Hepatocyte (in vitro differentiated cells): Measurements from ENCODE around the gene DENND6A. TPM values are rescaled to one million over a fixed set of nuclear protein-coding genes. Genes with fewer than 3 reads are reported as not detected.
"Not testable (repeated sequence)": the region's sequence is repeated elsewhere in the genome, so short reads cannot be mapped to it uniquely, and the experiment has no call there.

Experiments used
- DNase-seq: peaks from one replicate; pipeline ENCODE4 v3.0.0-alpha.2; 2016; ENCODE audit warnings: low spot score
- H2AFZ ChIP-seq: fragments of 200-600 bp; sonication (generic); 2 replicates; pipeline ENCODE4 v1.6.0; 2016; ENCODE audit warnings: antibody characterized with exemption, mild to moderate bottlenecking
- H3K27ac ChIP-seq: fragments of 200-600 bp; sonication (generic); 2 replicates; pipeline ENCODE4 v1.5.1; 2016; ENCODE audit warnings: mild to moderate bottlenecking
- H3K27me3 ChIP-seq: fragments of 200-600 bp; sonication (generic); 2 replicates; pipeline ENCODE4 v1.6.1; 2016
- H3K36me3 ChIP-seq: fragments of 200-600 bp; sonication (generic); replicated peaks from 2 replicates; pipeline ENCODE4 v1.5.1; 2016; ENCODE audit warnings: low read depth; ENCODE audit not compliant: insufficient read depth
- H3K4me1 ChIP-seq: fragments of 200-600 bp; sonication (generic); 2 replicates; pipeline ENCODE4 v1.5.1; 2016; ENCODE audit warnings: mild to moderate bottlenecking, moderate library complexity; ENCODE audit not compliant: insufficient read depth
- H3K4me2 ChIP-seq: fragments of 200-600 bp; sonication (generic); 2 replicates; pipeline ENCODE4 v1.6.0; 2016
- H3K4me3 ChIP-seq: fragments of 200-600 bp; sonication (generic); 2 replicates; pipeline ENCODE4 v1.5.1; 2016; ENCODE audit warnings: mild to moderate bottlenecking
- H3K79me2 ChIP-seq: fragments of 200-600 bp; sonication (generic); 2 replicates; pipeline ENCODE4 v1.6.0; 2017; ENCODE audit warnings: mild to moderate bottlenecking
- H3K9me2 ChIP-seq: fragments of 200-600 bp; sonication (generic); replicated peaks from 2 replicates; pipeline ENCODE4 v1.6.0; 2017; ENCODE audit warnings: mild to moderate bottlenecking; ENCODE audit not compliant: insufficient read depth
- H3K9me3 ChIP-seq: fragments of 200-600 bp; sonication (generic); 2 replicates; pipeline ENCODE4 v1.5.1; 2016; ENCODE audit warnings: low read depth, mild to moderate bottlenecking
- H4K20me1 ChIP-seq: fragments of 200-600 bp; sonication (generic); 2 replicates; pipeline ENCODE4 v1.6.0; 2016; ENCODE audit warnings: mild to moderate bottlenecking; ENCODE audit not compliant: insufficient read depth, poor library complexity, severe bottlenecking
- EZH2 ChIP-seq: fragments of 200-600 bp; sonication (generic); IDR thresholded peaks from 2 replicates; pipeline ENCODE4 v1.6.1; 2016; ENCODE audit warnings: antibody characterized with exemption, mild to moderate bottlenecking, borderline replicate concordance
- EZH2phosphoT487 ChIP-seq: fragments of 200-600 bp; sonication (generic); IDR thresholded peaks from one replicate; pipeline ENCODE4 v1.6.1; 2018; ENCODE audit warnings: antibody characterized with exemption, mild to moderate bottlenecking, low read depth, moderate library complexity; ENCODE audit not compliant: unreplicated experiment, severe bottlenecking
- WGBS: methylation state at CpG from one replicate; pipeline ENCODE4 v1.1.6; 2016; ENCODE audit warnings: low lambda C conversion rate; ENCODE audit errors: missing lambda C conversion rate; 5-methylcytosine and 5-hydroxymethylcytosine counted together
- polyA plus RNA-seq: library from polyadenylated mRNA; unstranded; fragments of >200 nt; fragmentation: Nextera tagmentation; extraction: Ambion mirVana; gene quantifications from 2 replicates; pipeline ENCODE4 v1.2.1, GENCODE V29; 2016
- total RNA-seq: library from RNA; depleted of rRNA; stranded (reverse); fragments of >200 nt; gene quantifications from 2 replicates; pipeline ENCODE4 v1.2.3, GENCODE V29; 2014
- TF ChIP-seq, protein P1 (sequence below): fragments of 200-600 bp; sonication (generic); IDR thresholded peaks from 2 replicates; pipeline ENCODE4 v1.5.1; 2016; ENCODE audit warnings: antibody characterized with exemption, mild to moderate bottlenecking; ENCODE audit not compliant: poor library complexity

DENND6A gene
- total and polyA plus RNA-seq, 2 experiments from 2014 or later = 6.3 to 19.3 TPM

DNA sequence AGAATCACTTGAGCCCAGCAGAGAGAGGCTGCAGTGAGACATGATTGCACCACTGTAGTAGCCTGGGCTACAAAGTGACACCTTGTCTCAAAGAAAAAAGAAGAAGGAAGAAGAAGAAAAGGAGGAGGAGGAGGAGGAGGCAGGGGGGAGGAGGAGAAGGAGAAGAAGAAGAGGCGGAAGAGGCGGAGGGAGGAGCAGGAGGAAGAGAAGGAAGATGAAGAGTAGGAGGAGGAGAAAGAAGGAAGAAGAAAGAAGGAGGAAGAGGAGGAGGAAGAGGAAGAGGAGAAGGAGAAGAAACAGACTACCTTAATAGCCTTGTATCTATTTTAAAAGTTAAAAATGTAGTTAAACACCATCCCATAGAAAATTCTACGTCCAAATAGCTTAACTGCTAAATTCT is 76.6 kb downstream of the DENND6A start:
- Histone ChIP-seq H3K4me3 (no peak overlapping the region), H2AFZ (no peak overlapping the region), H3K4me1 (no peaks in the 10 kb centered on the region), H4K20me1 (no peaks in the 10 kb centered on the region), H3K36me3 (no peaks in the 10 kb centered on the region), H3K27me3 (no peaks in the 10 kb centered on the region), H3K79me2 (no peaks in the 10 kb centered on the region), H3K9me3 (no peaks in the 10 kb centered on the region), H3K27ac (no peak overlapping the region), H3K9me2 (no peaks in the 10 kb centered on the region), H3K4me2 (no peak overlapping the region)
- no peak for TF ChIP-seq EZH2phosphoT487
- TF ChIP-seq, protein P1, sequence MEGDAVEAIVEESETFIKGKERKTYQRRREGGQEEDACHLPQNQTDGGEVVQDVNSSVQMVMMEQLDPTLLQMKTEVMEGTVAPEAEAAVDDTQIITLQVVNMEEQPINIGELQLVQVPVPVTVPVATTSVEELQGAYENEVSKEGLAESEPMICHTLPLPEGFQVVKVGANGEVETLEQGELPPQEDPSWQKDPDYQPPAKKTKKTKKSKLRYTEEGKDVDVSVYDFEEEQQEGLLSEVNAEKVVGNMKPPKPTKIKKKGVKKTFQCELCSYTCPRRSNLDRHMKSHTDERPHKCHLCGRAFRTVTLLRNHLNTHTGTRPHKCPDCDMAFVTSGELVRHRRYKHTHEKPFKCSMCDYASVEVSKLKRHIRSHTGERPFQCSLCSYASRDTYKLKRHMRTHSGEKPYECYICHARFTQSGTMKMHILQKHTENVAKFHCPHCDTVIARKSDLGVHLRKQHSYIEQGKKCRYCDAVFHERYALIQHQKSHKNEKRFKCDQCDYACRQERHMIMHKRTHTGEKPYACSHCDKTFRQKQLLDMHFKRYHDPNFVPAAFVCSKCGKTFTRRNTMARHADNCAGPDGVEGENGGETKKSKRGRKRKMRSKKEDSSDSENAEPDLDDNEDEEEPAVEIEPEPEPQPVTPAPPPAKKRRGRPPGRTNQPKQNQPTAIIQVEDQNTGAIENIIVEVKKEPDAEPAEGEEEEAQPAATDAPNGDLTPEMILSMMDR = no peak
- no peak for DNase-seq
- WGBS = 67% methylated on average over 2 of the region's 3 CpGs

DNA sequence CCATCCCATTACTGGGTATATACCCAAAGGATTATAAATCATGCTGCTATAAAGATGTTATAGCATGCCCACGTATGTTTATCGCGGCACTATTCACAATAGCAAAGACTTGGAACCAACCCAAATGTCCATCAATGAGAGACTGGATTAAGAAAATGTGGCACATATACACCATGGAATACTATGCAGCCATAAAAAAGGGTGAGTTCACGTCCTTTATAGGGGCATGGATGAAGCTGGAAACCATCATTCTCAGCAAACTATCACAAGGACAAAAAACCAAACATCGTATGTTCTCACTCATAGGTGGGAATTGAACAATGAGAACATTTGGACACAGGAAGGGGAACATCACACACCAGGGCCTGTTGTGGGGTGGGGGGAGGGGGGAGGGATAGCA is 81.0 kb downstream of the DENND6A start:
- DNase-seq, H2AFZ ChIP-seq, H3K27ac ChIP-seq, H3K79me2 ChIP-seq, H3K4me3 ChIP-seq, H3K4me2 ChIP-seq, H3K36me3 ChIP-seq, H3K9me3 ChIP-seq, H4K20me1 ChIP-seq, H3K27me3 ChIP-seq, H3K4me1 ChIP-seq, H3K9me2 ChIP-seq: not testable (repeated sequence)
- WGBS = 97% methylated on average over 5 of the region's 5 CpGs

DNA sequence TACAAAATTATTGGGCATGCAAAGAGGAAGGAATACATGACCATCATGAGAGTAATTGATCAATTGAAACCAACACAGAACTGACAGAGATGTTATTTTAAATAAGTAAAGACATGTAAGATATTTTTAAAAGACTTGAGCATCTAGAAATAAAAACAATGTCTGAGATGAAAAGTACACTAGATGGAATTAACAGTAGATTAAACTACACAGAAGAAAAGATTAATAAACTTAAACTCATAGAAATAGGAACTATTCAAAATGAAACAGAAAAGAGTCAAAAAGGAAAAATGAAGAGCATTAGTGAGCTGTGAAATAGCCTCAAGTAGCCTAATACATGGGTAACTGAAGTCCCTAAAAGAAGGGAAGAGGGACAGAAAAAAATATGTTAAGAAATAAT is 87.2 kb downstream of the DENND6A start:
- no peaks in the 10 kb centered on the region for H3K27me3 ChIP-seq
- H4K20me1 ChIP-seq = no peaks in the 10 kb centered on the region
- H3K79me2 ChIP-seq = no peaks in the 10 kb centered on the region
- no peaks in the 10 kb centered on the region for H3K4me1 ChIP-seq
- no peak overlapping the region for H3K4me3 ChIP-seq
- DNase-seq = no peak
- H3K36me3 ChIP-seq = no peaks in the 10 kb centered on the region
- no peaks in the 10 kb centered on the region for H3K9me2 ChIP-seq
- no peak overlapping the region for H2AFZ ChIP-seq
- no peak overlapping the region for H3K27ac ChIP-seq
- peaks cover 6% of the 10 kb centered on the region for H3K9me3 ChIP-seq
- TF ChIP-seq EZH2 = no peak
- TF ChIP-seq EZH2phosphoT487 = no peak
- TF ChIP-seq, protein P1 = no peak
- H3K4me2 ChIP-seq = no peak overlapping the region

DNA sequence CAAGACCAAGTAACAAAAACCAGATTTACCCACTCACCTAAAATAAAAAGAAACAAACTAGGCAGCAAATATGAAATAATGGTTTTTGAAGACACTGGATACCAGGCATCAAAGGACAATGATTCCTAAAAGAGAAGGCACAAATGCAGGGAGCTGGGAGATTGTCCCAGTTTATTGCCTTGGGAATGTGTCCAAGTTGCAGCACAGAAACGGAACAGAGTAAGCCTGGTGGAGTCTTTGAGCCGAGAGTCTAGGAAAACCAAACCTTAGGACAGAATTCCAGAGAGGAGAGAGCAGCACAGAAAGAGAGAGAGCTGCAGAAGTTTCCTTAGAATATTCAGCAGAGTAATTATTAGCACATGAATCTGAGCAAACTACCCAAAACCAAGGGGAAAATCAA is 87.9 kb downstream of the DENND6A start:
- Histone ChIP-seq H3K36me3 (no peaks in the 10 kb centered on the region), H3K27me3 (no peaks in the 10 kb centered on the region), H3K4me3 (no peak overlapping the region), H2AFZ (no peak overlapping the region), H4K20me1 (no peaks in the 10 kb centered on the region), H3K27ac (no peak overlapping the region), H3K4me2 (no peak overlapping the region), H3K9me3 (peaks cover 6% of the 10 kb centered on the region), H3K9me2 (no peaks in the 10 kb centered on the region), H3K4me1 (no peaks in the 10 kb centered on the region), H3K79me2 (no peaks in the 10 kb centered on the region)
- WGBS = 83% methylated on average over 2 of the region's 2 CpGs
- no peak for DNase-seq
- TF ChIP-seq, protein P1 = no peak
- TF ChIP-seq EZH2phosphoT487 (no peak), EZH2 (no peak)
